Activated naive CD8-positive, alpha-beta T cell treated with anti-CD3 and anti-CD28 coated beads, Interleukin-2, amount 50 U/mL, for 24 hours (primary cell): ENCODE data around the gene ENOX1.

Experiments used
- ATAC-seq: fragments of 150-1000 bp; cut with Tn5 transposase; one replicate; pipeline ENCODE4 v1.10.0; 2021
- DNase-seq: peaks from one replicate; pipeline ENCODE4 v3.0.0; 2021
- H3K27ac Mint-ChIP-seq: one replicate; pipeline ENCODE4 v1.8.0; 2021; ENCODE audit warnings: mild to moderate bottlenecking, mixed read lengths
- H3K27me3 Mint-ChIP-seq: one replicate; pipeline ENCODE4 v1.8.0; 2021; ENCODE audit warnings: mixed read lengths
- H3K36me3 Mint-ChIP-seq: one replicate; pipeline ENCODE4 v1.8.0; 2021; ENCODE audit warnings: low read depth, mixed read lengths
- H3K4me1 Mint-ChIP-seq: one replicate; pipeline ENCODE4 v1.8.0; 2021; ENCODE audit warnings: mixed read lengths
- H3K4me3 Mint-ChIP-seq: one replicate; pipeline ENCODE4 v1.8.0; 2021; ENCODE audit warnings: mild to moderate bottlenecking, moderate library complexity, mixed read lengths
- H3K9me3 Mint-ChIP-seq: one replicate; pipeline ENCODE4 v1.8.0; 2021; ENCODE audit warnings: mixed read lengths

Gene ENOX1

GRCh38 chr13:43483930-43484329 is 302.8 kb downstream of the ENOX1 start:
- H3K9me3 Mint-ChIP-seq: no peaks in the 10 kb centered on the region
- no peak overlapping the region for H3K4me3 Mint-ChIP-seq
- peaks cover 7% of the 10 kb centered on the region for H3K4me1 Mint-ChIP-seq
- H3K36me3 Mint-ChIP-seq: no peaks in the 10 kb centered on the region
- peaks cover 1% of the 10 kb centered on the region for H3K27me3 Mint-ChIP-seq
- DNase-seq (no peak), ATAC-seq (no peak)
- H3K27ac Mint-ChIP-seq: no peak overlapping the region

- Mint-ChIP-seq H3K27me3 (peaks cover 2% of the 10 kb centered on the region), H3K27ac (no peak overlapping the region), H3K9me3 (no peaks in the 10 kb centered on the region), H3K4me1 (peaks cover 7% of the 10 kb centered on the region), H3K4me3 (no peak overlapping the region), H3K36me3 (no peaks in the 10 kb centered on the region)
- no peak for ATAC-seq
- DNase-seq: no peak
Observed at GRCh38 chr13:43482641-43483040, 304.1 kb downstream of the ENOX1 start.

- Mint-ChIP-seq H3K27ac (no peak overlapping the region), H3K4me1 (peaks cover 7% of the 10 kb centered on the region), H3K36me3 (no peaks in the 10 kb centered on the region), H3K9me3 (no peaks in the 10 kb centered on the region), H3K27me3 (peaks cover 4% of the 10 kb centered on the region), H3K4me3 (no peak overlapping the region)
- DNase-seq (no peak), ATAC-seq (no peak)
Observed at GRCh38 chr13:43482026-43482425, 304.7 kb downstream of the ENOX1 start.

- Mint-ChIP-seq H3K9me3 (no peaks in the 10 kb centered on the region), H3K27ac (no peak overlapping the region), H3K36me3 (no peaks in the 10 kb centered on the region), H3K4me3 (no peak overlapping the region), H3K4me1 (peaks cover under 1% of the 10 kb centered on the region), H3K27me3 (peaks cover 4% of the 10 kb centered on the region)
- ATAC-seq (no peak), DNase-seq (no peak)
Observed at GRCh38 chr13:43478902-43479301, 307.9 kb downstream of the ENOX1 start.

GRCh38 chr13:43478211-43478610 is 308.6 kb downstream of the ENOX1 start:
- H3K36me3 Mint-ChIP-seq: no peaks in the 10 kb centered on the region
- DNase-seq (no peak), ATAC-seq (no peak)
- H3K4me1 Mint-ChIP-seq: no peaks in the 10 kb centered on the region
- no peaks in the 10 kb centered on the region for H3K9me3 Mint-ChIP-seq
- peaks cover 4% of the 10 kb centered on the region for H3K27me3 Mint-ChIP-seq
- H3K4me3 Mint-ChIP-seq: no peak overlapping the region
- H3K27ac Mint-ChIP-seq: no peak overlapping the region

GRCh38 chr13:43475140-43475539 is 311.6 kb downstream of the ENOX1 start:
- DNase-seq (no peak), ATAC-seq (no peak)
- Mint-ChIP-seq H3K27me3 (peaks cover 9% of the 10 kb centered on the region), H3K4me3 (no peak overlapping the region), H3K36me3 (no peaks in the 10 kb centered on the region), H3K4me1 (no peaks in the 10 kb centered on the region), H3K27ac (no peak overlapping the region), H3K9me3 (no peaks in the 10 kb centered on the region)

- H3K27me3 Mint-ChIP-seq: peaks cover 7% of the 10 kb centered on the region
- DNase-seq (no peak), ATAC-seq (no peak)
- no peak overlapping the region for H3K4me3 Mint-ChIP-seq
- H3K36me3 Mint-ChIP-seq: no peaks in the 10 kb centered on the region
- no peaks in the 10 kb centered on the region for H3K9me3 Mint-ChIP-seq
- H3K27ac Mint-ChIP-seq: no peak overlapping the region
- no peaks in the 10 kb centered on the region for H3K4me1 Mint-ChIP-seq
Observed at GRCh38 chr13:43473437-43473836, 313.3 kb downstream of the ENOX1 start.

GRCh38 chr13:43472980-43473379 is 313.8 kb downstream of the ENOX1 start:
- ATAC-seq (no peak), DNase-seq (no peak)
- H3K27ac Mint-ChIP-seq: no peak overlapping the region
- H3K4me1 Mint-ChIP-seq: no peaks in the 10 kb centered on the region
- no peaks in the 10 kb centered on the region for H3K9me3 Mint-ChIP-seq
- peaks cover 7% of the 10 kb centered on the region for H3K27me3 Mint-ChIP-seq
- H3K4me3 Mint-ChIP-seq: no peak overlapping the region
- H3K36me3 Mint-ChIP-seq: no peaks in the 10 kb centered on the region

GRCh38 chr13:43472339-43472738 is 314.4 kb downstream of the ENOX1 start:
- Mint-ChIP-seq H3K36me3 (no peaks in the 10 kb centered on the region), H3K4me1 (no peaks in the 10 kb centered on the region), H3K27me3 (peaks cover 4% of the 10 kb centered on the region), H3K9me3 (no peaks in the 10 kb centered on the region), H3K4me3 (no peak overlapping the region), H3K27ac (no peak overlapping the region)
- no peak for ATAC-seq
- DNase-seq: no peak

- Mint-ChIP-seq H3K4me3 (no peak overlapping the region), H3K4me1 (no peaks in the 10 kb centered on the region), H3K9me3 (no peaks in the 10 kb centered on the region), H3K27ac (no peak overlapping the region), H3K27me3 (peaks cover 9% of the 10 kb centered on the region), H3K36me3 (no peaks in the 10 kb centered on the region)
- DNase-seq (no peak), ATAC-seq (no peak)
Observed at GRCh38 chr13:43470610-43471009, 316.2 kb downstream of the ENOX1 start.

- Mint-ChIP-seq H3K4me3 (no peak overlapping the region), H3K27ac (no peak overlapping the region), H3K36me3 (no peaks in the 10 kb centered on the region), H3K27me3 (peaks cover 9% of the 10 kb centered on the region), H3K9me3 (no peaks in the 10 kb centered on the region), H3K4me1 (no peaks in the 10 kb centered on the region)
- DNase-seq (no peak), ATAC-seq (no peak)
Observed at GRCh38 chr13:43469791-43470190, 317.0 kb downstream of the ENOX1 start.

- Mint-ChIP-seq H3K36me3 (no peaks in the 10 kb centered on the region), H3K4me3 (no peak overlapping the region), H3K4me1 (no peaks in the 10 kb centered on the region), H3K27me3 (peaks cover 4% of the 10 kb centered on the region), H3K9me3 (no peaks in the 10 kb centered on the region), H3K27ac (no peak overlapping the region)
- ATAC-seq (no peak), DNase-seq (no peak)
Observed at GRCh38 chr13:43464578-43465264, 322.1 kb downstream of the ENOX1 start.

- Mint-ChIP-seq H3K4me1 (no peaks in the 10 kb centered on the region), H3K36me3 (no peaks in the 10 kb centered on the region), H3K9me3 (no peaks in the 10 kb centered on the region), H3K27ac (no peak overlapping the region), H3K27me3 (peaks cover 6% of the 10 kb centered on the region), H3K4me3 (no peak overlapping the region)
- DNase-seq: no peak
- ATAC-seq: no peak
Observed at GRCh38 chr13:43448605-43449336, 338.0 kb downstream of the ENOX1 start.

GRCh38 chr13:43446126-43446525 is 340.6 kb downstream of the ENOX1 start:
- DNase-seq: no peak
- H3K4me1 Mint-ChIP-seq: no peaks in the 10 kb centered on the region
- H3K36me3 Mint-ChIP-seq: no peaks in the 10 kb centered on the region
- no peak overlapping the region for H3K4me3 Mint-ChIP-seq
- H3K9me3 Mint-ChIP-seq: no peaks in the 10 kb centered on the region
- no peak overlapping the region for H3K27ac Mint-ChIP-seq
- H3K27me3 Mint-ChIP-seq: peaks cover 6% of the 10 kb centered on the region
- no peak for ATAC-seq

- Mint-ChIP-seq H3K4me1 (no peaks in the 10 kb centered on the region), H3K9me3 (no peaks in the 10 kb centered on the region), H3K27me3 (peaks cover 6% of the 10 kb centered on the region), H3K27ac (no peak overlapping the region), H3K36me3 (no peaks in the 10 kb centered on the region), H3K4me3 (no peak overlapping the region)
- ATAC-seq (no peak), DNase-seq (no peak)
Observed at GRCh38 chr13:43445668-43446067, 341.1 kb downstream of the ENOX1 start.
